GM18868 (cell line): Measurements from ENCODE around the gene OPCML.

Source experiments
- ATAC-seq: cut with Tn5 transposase; IDR thresholded peaks from one replicate; pipeline ENCODE4 v1.9.1; 2021; ENCODE audit warnings: mild to moderate bottlenecking, moderate library complexity; ENCODE audit not compliant: unreplicated experiment

Gene OPCML

GRCh38 chr11:132551016-132551415, 981.3 kb downstream of the OPCML start:
- no peak for ATAC-seq

GRCh38 chr11:132549561-132549960, 982.7 kb downstream of the OPCML start:
- no peak for ATAC-seq

GRCh38 chr11:132549001-132549400, 983.3 kb downstream of the OPCML start:
- no peak for ATAC-seq

GRCh38 chr11:132544007-132544406, 988.3 kb downstream of the OPCML start:
- ATAC-seq: no peak

GRCh38 chr11:132541794-132542193, 990.5 kb downstream of the OPCML start:
- ATAC-seq: no peak

GRCh38 chr11:132540581-132540980, 991.7 kb downstream of the OPCML start:
- ATAC-seq: no peak

GRCh38 chr11:132539590-132540368, 992.5 kb downstream of the OPCML start:
- ATAC-seq: no peak

GRCh38 chr11:132538642-132539041, 993.7 kb downstream of the OPCML start:
- ATAC-seq: no peak

GRCh38 chr11:132535830-132536229, 996.5 kb downstream of the OPCML start:
- ATAC-seq: no peak

- ATAC-seq: no peak
Observed at GRCh38 chr11:132531921-132532320, 1000.4 kb downstream of the OPCML start.

GRCh38 chr11:132528181-132528580, 1004.1 kb downstream of the OPCML start:
- ATAC-seq: no peak

GRCh38 chr11:132523929-132524328, 1008.4 kb downstream of the OPCML start:
- ATAC-seq: no peak

- ATAC-seq: no peak
Observed at GRCh38 chr11:132520199-132520598, 1012.1 kb downstream of the OPCML start.

- no peak for ATAC-seq
Observed at GRCh38 chr11:132519241-132519815, 1013.0 kb downstream of the OPCML start.

GRCh38 chr11:132504501-132505041, 1027.7 kb downstream of the OPCML start:
- no peak for ATAC-seq

GRCh38 chr11:132501356-132501755, 1030.9 kb downstream of the OPCML start:
- no peak for ATAC-seq

GRCh38 chr11:132499661-132500060, 1032.6 kb downstream of the OPCML start:
- no peak for ATAC-seq

- no peak for ATAC-seq
Observed at GRCh38 chr11:132496341-132496740, 1036.0 kb downstream of the OPCML start.

- ATAC-seq: no peak
Observed at GRCh38 chr11:132493801-132494200, 1038.5 kb downstream of the OPCML start.

GRCh38 chr11:132490978-132491377, 1041.3 kb downstream of the OPCML start:
- no peak for ATAC-seq

- no peak for ATAC-seq
Observed at GRCh38 chr11:132486060-132486459, 1046.2 kb downstream of the OPCML start.

- no peak for ATAC-seq
Observed at GRCh38 chr11:132475026-132475425, 1057.3 kb downstream of the OPCML start.
